Stimulated activated CD8-positive, alpha-beta memory T cell treated with anti-CD3 and anti-CD28 coated beads, Interleukin-7, amount 100 ng/mL, for 48 hours (primary cell): ENCODE measurements around the gene TAB2.

ENCODE experiments used
- DNase-seq, 2 donors: peaks; one replicate each; pipeline ENCODE4 v3.0.0-alpha.2; 2020; ENCODE audit warnings: low read depth in 1 of 2; ENCODE audit errors: extremely low read depth in 1 of 2

Gene TAB2

DNA sequence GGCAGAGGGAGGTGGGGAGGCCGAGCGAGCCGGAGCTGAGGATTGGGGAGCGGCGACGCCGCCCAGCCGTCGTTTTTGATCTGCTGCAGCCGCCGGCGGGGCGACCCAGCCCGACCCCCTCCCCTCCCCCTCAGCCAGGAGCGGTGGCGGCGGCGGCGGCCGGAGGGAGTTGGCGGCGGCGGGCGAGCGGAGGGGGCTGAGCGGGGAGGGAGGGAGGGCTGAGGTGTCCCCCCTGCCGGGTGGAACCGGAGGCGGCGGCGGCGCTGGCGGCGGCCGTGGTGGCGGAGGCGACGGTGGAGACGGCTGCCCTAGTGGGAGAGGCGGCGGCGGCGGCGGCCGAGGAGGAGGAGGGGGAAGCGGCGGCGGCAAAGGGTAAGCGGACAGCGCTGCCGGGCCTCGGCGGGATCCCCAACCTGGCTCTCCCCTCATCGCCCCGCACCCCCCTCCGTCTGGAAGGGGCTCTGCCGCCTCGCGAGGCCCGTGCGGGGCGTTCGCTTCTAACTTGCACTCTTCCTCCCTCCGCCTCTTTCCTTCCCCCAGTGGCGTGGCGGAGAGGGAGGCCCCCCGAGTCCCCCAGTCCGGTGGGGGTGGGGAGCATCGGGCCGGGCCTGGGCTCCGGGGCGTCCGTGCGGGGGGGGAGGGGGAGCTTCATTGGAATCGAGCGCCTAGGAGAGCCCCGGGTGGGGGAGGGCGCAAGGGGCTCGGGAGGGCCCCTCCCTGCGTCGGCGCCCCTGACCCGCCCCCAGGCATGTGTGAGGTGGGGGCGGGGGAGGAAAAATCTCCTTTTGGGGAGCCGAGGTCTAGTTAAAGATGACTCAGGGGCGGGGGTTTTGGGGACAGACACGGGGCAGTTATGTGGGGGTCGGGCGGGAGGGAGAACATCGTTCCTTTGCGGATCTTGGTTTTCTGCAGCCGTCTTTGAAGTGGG lies at the start of gene TAB2:
TSS of gene TAB2 (plus strand) at position 69 of the 928 bp plus-strand sequence. CDS start 52,286 bp downstream, outside the sequence.
- DNase-seq = peak; percentile 64 to 71

GRCh38 chr6:149268146-149268545 lies 49.4 kb upstream of the TAB2 start:
- DNase-seq = no peak

DNA sequence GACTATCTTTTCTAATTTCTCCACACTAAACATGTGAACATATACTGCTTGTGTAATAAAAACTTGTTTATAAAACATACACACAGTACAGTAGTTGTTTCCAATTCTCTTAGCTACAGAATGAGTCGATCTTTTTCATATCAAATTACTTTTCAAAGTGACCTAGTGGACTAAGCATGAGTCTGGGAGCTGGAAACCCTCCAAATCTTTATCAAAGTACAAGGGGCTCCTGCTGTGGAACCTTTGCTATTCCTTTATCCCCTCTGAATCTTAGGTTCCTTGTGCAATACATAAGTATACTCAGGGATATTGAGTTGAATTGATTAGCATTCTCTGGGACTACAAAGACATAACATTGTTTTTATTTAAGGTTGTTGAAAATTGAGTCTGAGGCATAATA lies 48.7 kb upstream of the TAB2 start:
- DNase-seq = no peak

GRCh38 chr6:149270616-149271015 lies 46.9 kb upstream of the TAB2 start:
- DNase-seq = no peak

DNA sequence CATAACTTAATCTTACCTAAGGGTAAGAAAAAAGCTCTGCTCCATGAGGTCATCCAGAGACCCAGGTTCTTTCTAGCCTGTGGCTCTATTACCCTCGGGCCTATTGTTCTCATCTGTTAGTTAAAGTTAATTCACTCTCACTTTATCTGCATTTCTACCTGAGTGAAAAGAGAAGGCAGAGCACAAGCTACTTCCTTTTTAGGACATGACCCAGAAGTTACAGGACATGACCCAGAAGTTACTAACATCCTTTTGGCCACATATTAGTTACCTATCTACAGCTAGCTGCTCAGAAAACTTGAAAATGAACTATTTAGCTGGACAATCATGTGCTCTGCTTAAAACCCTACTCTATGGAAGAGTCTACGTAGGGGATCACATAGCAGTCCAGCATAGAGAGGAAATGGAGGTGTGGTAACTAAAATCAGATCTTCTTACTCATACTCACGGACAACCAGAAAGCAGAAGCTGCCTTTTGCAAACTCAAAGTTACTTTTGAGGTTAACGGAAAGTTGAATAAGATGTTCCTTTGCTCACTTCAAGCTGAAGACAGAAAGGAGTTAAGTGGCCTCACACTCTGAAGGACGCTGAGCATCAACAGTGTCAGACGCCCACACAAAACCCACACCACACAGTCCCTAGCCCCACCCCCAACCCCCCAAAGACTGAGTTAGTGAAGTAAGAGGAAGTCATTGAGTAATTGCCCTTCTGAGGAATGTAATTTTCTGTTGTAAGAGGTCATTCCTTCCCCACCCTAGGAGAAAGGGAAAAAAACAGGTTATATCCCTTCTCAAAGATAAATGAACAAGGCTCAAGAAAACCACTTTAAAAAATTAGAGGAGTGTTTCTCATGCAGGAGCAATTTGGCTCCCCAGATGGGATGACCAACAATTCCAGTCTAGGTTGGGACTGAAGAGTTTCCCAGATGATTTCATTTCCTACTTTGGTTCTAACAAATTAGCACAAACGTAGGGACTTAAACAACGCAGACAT lies 45.9 kb upstream of the TAB2 start:
- peak; percentile 63 to 81 for DNase-seq

DNA sequence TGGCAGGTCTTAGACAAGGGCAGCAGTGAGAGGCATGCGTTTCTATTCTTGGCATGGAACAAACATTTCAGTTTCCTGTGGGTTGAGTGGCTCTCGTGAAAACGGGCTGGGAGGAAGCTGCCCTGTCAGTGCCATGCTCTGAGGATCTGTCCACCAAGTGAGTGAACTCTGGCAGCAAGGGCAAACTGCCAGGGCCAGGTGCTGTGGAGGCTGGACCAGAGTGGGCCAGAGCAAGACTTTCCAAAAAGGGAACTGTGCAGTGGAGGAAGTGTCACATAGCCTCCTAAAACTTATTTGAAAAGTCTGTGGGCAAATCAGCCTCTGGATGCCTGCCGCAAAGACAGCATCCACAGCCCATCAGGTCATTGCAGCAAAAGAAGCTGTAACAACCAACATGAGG lies 44.2 kb upstream of the TAB2 start:
- DNase-seq = no peak

- no peak for DNase-seq
Measured at GRCh38 chr6:149275621-149276020, 41.9 kb upstream of the TAB2 start.

GRCh38 chr6:149277621-149278020 lies 39.9 kb upstream of the TAB2 start:
- no peak for DNase-seq

DNA sequence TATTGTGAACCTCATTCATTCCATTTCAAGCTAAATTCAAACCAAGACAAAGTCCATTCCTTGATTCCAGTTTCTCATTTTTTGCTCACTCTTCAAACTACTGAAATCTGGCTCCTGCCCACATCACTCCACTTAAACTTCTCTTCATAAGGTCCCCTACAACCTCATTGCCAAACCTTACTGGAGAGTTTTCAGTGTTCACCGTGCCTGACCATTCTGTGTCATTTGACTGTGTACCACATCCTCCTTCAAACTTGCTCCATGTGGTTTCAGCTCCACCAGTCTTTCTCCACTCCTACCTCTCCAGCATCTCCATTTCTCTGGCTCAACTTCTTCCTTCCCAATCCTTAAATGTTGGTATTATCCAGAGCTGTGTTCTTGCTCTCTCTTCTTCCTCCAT lies 38.5 kb upstream of the TAB2 start:
- DNase-seq = no peak

DNA sequence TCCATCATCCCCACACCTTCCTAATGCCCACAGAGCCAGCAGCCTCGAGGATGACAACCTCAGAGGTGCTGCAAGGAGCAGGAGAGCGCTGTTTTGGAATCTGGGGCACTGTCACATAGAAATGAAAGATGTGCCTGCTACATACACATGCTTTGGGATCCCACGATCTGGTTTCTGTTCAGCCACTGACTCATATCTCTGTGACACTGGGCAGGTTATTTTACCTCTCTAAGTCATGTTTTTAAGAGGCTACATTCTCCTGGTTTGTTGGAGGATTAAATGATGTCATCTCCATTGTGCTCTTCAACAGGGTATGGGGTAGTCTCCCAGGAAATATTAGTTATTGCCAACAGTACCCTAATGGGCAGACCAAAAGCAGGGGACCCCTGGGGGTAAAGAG lies 32.6 kb upstream of the TAB2 start:
- DNase-seq = peak in 1 of 2 donors; percentile 8

DNA sequence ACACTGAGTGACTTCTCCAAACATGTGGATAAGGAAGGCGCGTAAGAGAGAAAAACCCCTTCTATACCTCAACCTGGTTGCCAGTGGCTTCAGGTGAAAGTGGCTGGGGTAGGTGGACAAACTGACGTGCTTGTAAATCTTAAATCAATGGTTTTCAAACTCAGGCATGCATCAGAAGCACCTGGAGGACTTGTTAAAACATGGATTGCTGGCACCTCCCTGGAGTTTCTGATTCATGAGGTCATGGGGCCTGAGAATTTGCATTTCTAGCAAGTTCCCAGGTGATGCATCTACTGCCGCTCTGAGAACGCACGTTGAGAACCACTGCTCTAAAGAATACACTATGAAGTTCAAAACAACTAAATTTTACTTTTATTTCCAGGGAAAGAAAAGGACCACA lies 31.9 kb upstream of the TAB2 start:
- DNase-seq = no peak

DNA sequence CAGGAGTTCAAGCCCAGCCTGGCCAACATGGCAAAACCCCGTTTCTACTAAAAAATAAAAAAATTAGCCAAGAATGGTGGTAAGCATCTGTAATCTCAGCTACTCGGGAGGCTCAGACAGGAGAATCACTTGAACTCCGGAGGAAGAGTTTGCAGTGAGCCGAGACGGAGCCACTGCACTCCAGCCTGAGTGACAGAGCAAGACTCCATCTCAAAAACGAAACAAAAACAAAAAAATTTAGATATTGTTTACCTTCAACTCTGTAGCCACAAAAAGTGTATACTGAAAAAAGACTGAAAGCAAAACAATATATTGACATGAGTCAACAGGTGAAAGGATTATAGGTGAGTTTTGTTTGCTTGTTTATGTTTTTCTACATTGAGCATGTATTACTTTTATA lies 30.6 kb upstream of the TAB2 start:
- no peak for DNase-seq

DNA sequence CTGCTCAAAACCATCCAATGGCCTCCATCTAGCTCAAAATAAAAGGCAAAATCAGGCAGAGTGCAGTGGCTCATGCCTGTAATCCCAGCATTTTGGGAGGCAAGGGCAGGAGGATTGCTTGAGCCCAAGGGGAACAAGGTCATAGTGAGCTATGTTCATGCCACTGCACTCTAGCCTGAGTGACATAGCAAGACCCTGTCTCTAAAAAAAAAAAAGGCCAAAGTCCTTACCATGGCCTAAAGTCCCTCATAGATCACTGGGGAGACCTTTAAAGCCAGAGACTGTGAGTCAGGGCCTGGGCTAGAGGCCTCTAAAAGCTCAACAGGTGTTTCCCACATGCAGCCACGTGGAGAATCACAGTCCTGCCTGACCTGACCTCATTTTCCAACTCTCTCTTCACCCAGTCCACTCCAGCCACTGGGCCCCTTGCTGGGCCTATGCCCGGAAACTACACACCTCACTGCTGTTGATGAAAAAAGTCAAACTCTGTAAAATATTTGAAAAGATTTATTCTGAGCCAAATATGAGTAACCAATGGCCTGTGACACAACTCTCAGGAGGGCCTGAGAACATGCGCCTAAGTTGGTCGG lies 28.2 kb upstream of the TAB2 start:
- no peak for DNase-seq

GRCh38 chr6:149289966-149290365 lies 27.5 kb upstream of the TAB2 start:
- no peak for DNase-seq

DNA sequence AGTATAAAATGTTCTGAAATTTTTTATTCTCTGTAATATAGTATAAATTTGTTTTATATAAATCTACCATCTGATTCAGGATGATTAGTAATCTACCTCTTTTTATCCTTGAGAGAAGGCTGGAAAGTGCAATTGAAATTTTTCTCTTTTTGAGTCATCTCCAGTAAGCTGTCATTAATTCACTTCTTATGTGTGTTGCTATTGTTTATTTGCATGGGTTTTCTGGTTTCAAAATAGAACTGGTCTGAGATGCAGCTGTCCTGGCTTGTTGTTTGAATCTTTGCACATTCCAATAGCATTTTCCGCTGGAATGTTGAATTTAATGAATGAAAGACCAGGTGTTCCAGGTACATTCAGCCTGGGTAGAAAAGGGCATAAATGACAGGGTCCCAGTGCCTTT lies 24.3 kb upstream of the TAB2 start:
- no peak for DNase-seq

DNA sequence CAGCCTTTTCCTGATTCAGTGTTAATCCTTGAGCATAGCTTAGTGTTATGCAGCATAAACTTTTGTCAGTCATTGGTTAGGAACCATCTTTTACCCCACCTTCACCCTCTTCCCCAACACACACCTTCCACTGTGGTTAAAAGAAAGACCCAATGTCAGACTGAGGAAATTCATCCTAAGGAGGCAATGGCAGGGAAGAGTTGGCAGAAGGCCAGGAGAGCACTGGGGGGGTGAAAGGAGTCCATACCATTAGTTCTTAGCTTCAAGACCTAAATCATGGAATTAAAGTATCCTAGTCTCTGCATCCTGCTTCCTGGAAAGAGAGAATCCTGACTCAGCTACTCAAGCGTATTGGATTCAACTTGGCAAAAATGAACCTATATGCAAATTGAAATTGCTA lies 16.9 kb upstream of the TAB2 start:
- no peak for DNase-seq

GRCh38 chr6:149302723-149303122 lies 14.8 kb upstream of the TAB2 start:
- DNase-seq = no peak

DNA sequence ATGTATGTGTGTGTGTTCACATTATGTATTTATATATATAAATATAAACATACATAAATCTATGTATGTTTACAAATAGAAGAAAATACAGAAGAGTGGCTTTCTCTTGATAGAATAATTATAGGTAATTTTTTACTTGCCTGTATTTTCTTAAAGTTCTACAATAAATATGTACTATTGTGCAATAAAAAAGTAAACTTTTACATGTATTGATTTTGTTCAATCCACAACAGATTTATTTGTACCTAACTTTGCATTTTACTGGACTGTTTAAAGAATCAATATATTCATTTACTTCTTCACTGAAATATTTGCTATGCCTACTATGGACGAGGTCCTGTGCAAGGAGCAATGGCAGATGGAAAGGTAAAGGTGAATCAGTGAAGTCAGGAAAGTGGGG lies 14.0 kb upstream of the TAB2 start:
- no peak for DNase-seq

DNA sequence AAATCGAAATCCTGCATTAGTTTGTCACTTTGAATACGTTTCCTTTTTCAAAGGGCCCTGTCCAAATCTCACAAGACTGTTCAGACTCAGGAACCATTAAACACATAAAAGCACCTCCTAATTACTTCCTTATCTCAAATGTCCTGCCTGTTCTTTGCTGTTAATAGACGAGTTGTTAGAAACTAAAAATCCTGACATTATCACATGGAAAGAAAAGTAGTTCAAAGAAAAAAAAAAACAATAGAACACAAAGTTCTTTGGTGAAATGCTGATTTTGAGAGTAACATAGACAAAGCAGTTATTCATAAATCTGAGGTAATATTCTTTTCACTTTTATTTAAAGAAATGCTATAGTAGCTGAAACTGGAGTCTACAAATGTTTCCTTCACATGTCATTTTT lies 12.1 kb upstream of the TAB2 start:
- no peak for DNase-seq

- no peak for DNase-seq
Measured at GRCh38 chr6:149306967-149307366, 10.5 kb upstream of the TAB2 start.

DNA sequence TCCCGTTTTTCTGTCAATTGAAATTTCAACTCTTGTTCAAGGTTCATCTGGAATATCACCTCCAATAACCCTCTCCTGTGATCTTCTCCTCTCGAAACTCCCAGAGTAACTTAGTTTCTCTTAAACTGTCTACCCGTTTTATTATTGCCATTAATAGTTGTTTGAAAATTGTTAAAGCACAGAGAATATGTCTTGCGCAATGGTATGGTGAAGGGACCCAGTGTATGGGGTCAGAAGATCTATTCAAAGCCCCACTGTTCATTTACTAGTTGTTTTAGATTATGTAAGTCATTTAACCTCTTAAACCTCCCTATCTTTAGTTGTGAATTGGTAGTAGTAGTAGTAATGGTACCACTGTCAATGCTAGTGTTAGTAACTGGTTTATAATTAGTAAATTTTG lies 6.2 kb upstream of the TAB2 start:
- no peak for DNase-seq
